NCI-H2227 (cell line): ENCODE measurements around the gene TEX50.
A peak's percentile ranks its signal among the peaks of the same experiment; 100 is the strongest.
"Not testable (repeated sequence)": the region's sequence is repeated elsewhere in the genome, so short reads cannot be mapped to it uniquely, and the experiment has no call there.

ENCODE experiments used
- DNase-seq: peaks from one replicate; lab custom pipeline; 2025; ENCODE audit not compliant: unreplicated experiment; lab: John Stamatoyannopoulos, UW

Gene TEX50

DNA sequence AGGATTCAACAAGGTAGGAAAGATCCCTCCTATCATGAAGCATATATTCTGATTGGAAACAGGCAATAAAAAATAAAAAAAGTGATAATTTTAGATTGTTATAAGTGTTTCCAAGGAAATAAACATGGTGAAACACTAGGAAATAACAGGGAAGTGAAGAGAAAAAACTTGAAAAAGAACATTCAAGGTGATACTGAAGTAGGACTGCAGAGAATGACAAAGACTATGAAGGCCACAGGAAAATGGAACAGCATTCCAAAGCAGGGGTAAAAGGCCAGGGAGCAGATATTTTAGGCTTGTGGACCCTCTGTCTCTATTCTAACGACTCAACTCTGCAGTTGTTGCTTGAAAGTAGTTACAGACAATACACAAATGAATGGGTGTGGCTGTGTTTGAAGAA, 26.6 kb downstream of the TEX50 start:
- DNase-seq = no peak

DNA sequence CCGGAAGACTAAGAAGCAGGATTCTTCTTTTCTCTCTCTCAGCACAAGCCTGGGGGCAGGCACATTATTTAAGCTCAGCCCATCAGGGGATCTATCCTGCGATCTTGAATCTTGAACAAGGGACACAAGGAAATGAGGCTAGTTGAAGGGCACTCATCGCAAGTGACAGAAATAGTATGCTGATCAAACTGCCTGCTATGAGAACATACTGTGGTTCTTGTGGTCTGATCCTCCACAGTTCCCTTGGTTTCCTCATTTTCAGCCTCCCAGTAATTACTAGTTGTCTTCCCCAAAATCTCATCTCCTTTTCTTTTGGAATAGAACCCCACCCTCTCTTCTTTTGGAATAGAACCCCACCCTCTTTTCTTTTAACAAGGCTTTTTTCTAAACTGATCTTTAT, 28.0 kb downstream of the TEX50 start:
- DNase-seq = no peak

DNA sequence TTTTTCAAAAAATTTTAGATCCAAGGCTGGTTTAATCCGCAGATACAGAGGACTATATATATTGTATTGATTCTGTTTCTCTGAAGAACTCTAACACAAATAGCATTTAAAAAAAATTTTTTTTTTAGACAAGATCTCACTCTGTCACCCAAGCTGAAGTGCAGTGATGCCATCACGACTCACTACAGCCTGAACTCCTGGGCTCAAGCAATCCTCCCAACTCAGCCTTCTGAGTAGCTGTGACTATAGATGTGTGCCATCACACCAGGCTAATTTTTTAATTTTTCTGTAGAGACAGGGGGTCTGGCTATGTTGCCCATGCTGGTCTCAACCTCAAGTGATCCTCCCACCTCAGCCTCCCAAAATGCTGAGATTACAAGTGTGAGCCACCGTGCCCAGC, 31.5 kb downstream of the TEX50 start:
- no peak for DNase-seq

DNA sequence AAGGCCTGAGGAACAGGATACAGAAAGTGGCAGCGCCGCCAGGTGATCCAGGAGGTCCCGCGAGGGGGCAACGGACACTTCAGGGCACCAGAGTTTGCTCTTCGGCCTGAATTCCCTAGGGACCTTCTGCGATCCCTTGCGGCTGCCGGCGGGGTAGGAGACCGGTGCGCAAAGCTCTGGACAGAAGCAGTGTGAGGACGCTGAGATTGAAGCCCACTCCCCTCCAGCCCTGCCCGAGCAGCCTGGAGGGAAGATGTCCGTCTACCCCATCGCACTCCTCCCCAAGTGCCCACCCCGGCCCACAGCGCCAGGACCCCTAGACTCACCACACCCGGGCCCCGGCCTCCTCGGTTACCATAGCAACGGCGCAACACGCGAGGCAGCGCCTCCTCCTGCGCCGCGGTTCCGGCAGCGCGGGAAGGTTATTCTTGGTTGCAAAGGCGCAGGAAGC, 34.4 kb downstream of the TEX50 start, which contains the start of gene ANKRD45:
ANKRD45 (minus strand) TSS at position 361 of the 451 bp plus-strand sequence. CDS start 10,433 bp downstream, outside the sequence.
- peak; percentile 88 for DNase-seq

DNA sequence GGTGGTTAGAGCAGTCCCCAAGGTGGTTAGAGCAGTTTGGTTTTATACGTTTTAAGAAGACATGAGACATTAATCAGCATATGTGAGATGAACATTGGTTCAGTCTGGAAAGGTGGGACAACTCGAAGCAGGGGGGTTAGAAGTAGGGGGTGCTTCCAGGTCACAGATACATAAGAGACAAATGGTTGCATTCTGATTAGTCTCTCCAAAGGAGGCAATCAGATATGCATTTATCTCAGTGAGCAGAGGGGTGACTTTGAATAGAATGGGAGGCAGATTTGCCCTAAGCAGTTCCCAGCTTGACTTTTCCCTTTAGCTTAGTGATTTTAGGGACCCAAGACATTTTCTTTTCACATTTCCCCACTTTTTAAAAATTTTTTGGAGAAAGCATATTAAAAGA, 39.4 kb downstream of the TEX50 start:
- not testable (repeated sequence) for DNase-seq

- not testable (repeated sequence) for DNase-seq
These were observed 45.0 kb downstream of the TEX50 start for GRCh38 chr1:173680152-173680551.

GRCh38 chr1:173682184-173682583, 47.0 kb downstream of the TEX50 start:
- no peak for DNase-seq

DNA sequence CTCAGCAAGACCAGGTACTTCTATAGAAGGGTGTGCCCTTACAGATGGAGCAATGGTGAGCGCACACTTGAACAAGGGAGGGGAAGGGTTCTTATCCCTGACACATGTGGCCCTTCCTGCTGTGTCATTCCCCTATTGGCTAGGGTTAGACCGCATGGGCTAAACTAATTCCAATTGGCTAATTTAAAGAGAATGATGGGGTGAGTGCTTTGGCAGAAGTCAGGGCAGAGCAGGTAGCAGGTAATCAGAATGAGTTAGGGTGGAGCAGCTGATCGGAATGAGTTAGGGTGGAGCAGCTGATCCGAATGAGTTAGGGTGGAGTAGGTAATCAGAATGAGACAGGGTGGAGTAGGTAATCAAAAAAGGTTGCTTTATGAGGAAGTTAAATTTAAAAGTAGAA, 48.7 kb downstream of the TEX50 start:
- DNase-seq = not testable (repeated sequence)

GRCh38 chr1:173685121-173685520, 50.0 kb downstream of the TEX50 start:
- DNase-seq = not testable (repeated sequence)
